Osteocyte (in vitro differentiated cells): Measurements from ENCODE around the gene DNAI7. TPM values are rescaled to one million over a fixed set of nuclear protein-coding genes. Genes with fewer than 3 reads are reported as not detected.
A peak's percentile ranks its signal among the peaks of the same experiment; 100 is the strongest.

Source experiments
- DNase-seq: peaks from one replicate; pipeline ENCODE4 v3.0.0; 2021; ENCODE audit warnings: mixed read lengths; ENCODE audit not compliant: unreplicated experiment; ENCODE audit errors: extremely low spot score
- H3K27ac Mint-ChIP-seq: one replicate; pipeline ENCODE4 v1.8.0; 2021; ENCODE audit warnings: mild to moderate bottlenecking, mixed read lengths; ENCODE audit not compliant: unreplicated experiment
- H3K27me3 Mint-ChIP-seq: one replicate; pipeline ENCODE4 v1.8.0; 2021; ENCODE audit warnings: mixed read lengths; ENCODE audit not compliant: unreplicated experiment
- H3K36me3 Mint-ChIP-seq: one replicate; pipeline ENCODE4 v1.8.0; 2021; ENCODE audit warnings: mixed read lengths; ENCODE audit not compliant: unreplicated experiment
- H3K4me1 Mint-ChIP-seq: one replicate; pipeline ENCODE4 v1.8.0; 2021; ENCODE audit warnings: mixed read lengths; ENCODE audit not compliant: unreplicated experiment
- H3K4me3 Mint-ChIP-seq: one replicate; pipeline ENCODE4 v1.8.0; 2021; ENCODE audit warnings: mild to moderate bottlenecking, moderate library complexity, mixed read lengths; ENCODE audit not compliant: unreplicated experiment
- H3K9me3 Mint-ChIP-seq: one replicate; pipeline ENCODE4 v1.8.0; 2021; ENCODE audit warnings: mixed read lengths; ENCODE audit not compliant: unreplicated experiment
- total RNA-seq: library from RNA; stranded (reverse); gene quantifications from 2 replicates; pipeline ENCODE4 v1.2.1, GENCODE V29; 2021
- TF ChIP-seq, protein P1 (sequence below): fragments of 200-600 bp; sonication (generic); IDR thresholded peaks from 2 replicates; pipeline ENCODE4 v1.5.0; 2021; ENCODE audit warnings: antibody characterized with exemption, mild to moderate bottlenecking, moderate library complexity

Gene DNAI7
- total RNA-seq, 1 donor from 2014 or later = 0.30 TPM

GRCh38 chr12:25207411-25207810 is 12.5 kb upstream of the DNAI7 start:
- TF ChIP-seq, protein P1, sequence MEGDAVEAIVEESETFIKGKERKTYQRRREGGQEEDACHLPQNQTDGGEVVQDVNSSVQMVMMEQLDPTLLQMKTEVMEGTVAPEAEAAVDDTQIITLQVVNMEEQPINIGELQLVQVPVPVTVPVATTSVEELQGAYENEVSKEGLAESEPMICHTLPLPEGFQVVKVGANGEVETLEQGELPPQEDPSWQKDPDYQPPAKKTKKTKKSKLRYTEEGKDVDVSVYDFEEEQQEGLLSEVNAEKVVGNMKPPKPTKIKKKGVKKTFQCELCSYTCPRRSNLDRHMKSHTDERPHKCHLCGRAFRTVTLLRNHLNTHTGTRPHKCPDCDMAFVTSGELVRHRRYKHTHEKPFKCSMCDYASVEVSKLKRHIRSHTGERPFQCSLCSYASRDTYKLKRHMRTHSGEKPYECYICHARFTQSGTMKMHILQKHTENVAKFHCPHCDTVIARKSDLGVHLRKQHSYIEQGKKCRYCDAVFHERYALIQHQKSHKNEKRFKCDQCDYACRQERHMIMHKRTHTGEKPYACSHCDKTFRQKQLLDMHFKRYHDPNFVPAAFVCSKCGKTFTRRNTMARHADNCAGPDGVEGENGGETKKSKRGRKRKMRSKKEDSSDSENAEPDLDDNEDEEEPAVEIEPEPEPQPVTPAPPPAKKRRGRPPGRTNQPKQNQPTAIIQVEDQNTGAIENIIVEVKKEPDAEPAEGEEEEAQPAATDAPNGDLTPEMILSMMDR = no peak
- no peaks in the 10 kb centered on the region for H3K4me1 Mint-ChIP-seq
- H3K27ac Mint-ChIP-seq = no peak overlapping the region
- DNase-seq = no peak
- no peaks in the 10 kb centered on the region for H3K27me3 Mint-ChIP-seq
- no peak overlapping the region for H3K4me3 Mint-ChIP-seq
- no peaks in the 10 kb centered on the region for H3K9me3 Mint-ChIP-seq
- peaks cover 9% of the 10 kb centered on the region for H3K36me3 Mint-ChIP-seq

- no peaks in the 10 kb centered on the region for H3K9me3 Mint-ChIP-seq
- H3K27ac Mint-ChIP-seq = no peak overlapping the region
- peaks cover 10% of the 10 kb centered on the region for H3K36me3 Mint-ChIP-seq
- TF ChIP-seq, protein P1 = no peak
- no peak overlapping the region for H3K4me3 Mint-ChIP-seq
- no peaks in the 10 kb centered on the region for H3K27me3 Mint-ChIP-seq
- no peak for DNase-seq
- H3K4me1 Mint-ChIP-seq = peaks cover 11% of the 10 kb centered on the region
These were observed 7.2 kb upstream of the DNAI7 start for GRCh38 chr12:25202137-25202536.

DNA sequence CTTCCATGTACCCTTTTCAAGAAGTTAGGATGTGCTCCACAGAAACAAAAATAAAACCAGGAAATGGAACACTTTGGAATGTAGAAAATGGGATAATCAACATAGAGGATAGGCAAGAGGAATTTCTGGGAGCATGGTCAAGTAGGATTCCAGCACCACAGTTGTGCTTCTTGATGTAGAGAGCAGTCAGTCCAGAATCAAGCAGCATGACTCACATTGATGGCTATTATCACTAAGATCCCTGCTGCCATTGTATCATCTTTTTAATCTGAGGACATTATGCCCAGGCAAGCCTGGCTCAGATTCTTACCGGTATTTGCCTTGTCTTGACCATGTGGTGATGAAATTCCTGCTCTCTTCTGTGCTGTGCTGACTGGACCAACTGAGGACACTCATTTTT is 5.7 kb upstream of the DNAI7 start:
- H3K36me3 Mint-ChIP-seq = peaks cover 7% of the 10 kb centered on the region
- no peak for DNase-seq
- H3K9me3 Mint-ChIP-seq = no peaks in the 10 kb centered on the region
- peak overlapping the region; percentile 5 for H3K27ac Mint-ChIP-seq
- H3K27me3 Mint-ChIP-seq = no peaks in the 10 kb centered on the region
- H3K4me1 Mint-ChIP-seq = peaks cover 21% of the 10 kb centered on the region
- TF ChIP-seq, protein P1 = no peak
- H3K4me3 Mint-ChIP-seq = no peak overlapping the region

DNA sequence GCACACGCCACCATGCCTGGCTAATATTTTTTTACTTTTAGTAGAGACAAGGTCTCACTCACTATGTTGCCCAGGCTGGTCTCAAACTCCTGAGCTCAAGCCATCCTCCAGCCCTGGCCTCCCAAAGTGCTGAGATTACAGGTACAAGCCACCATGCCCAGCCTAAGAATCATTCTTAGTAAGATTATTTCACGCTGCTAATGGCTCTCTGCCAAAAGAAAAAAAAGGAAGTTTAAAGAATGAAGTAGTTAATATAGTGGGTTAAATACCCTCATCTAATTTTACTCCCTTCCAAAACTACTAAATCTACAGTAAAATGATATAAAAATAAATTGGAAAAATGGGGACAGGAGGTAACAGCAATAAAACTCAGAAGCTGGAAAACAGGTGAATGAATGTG is 2.6 kb upstream of the DNAI7 start:
- TF ChIP-seq, protein P1 = no peak
- Mint-ChIP-seq H3K9me3 (no peaks in the 10 kb centered on the region), H3K27ac (no peak overlapping the region), H3K36me3 (peaks cover 5% of the 10 kb centered on the region), H3K4me3 (no peak overlapping the region), H3K4me1 (peaks cover 33% of the 10 kb centered on the region), H3K27me3 (no peaks in the 10 kb centered on the region)
- no peak for DNase-seq

DNA sequence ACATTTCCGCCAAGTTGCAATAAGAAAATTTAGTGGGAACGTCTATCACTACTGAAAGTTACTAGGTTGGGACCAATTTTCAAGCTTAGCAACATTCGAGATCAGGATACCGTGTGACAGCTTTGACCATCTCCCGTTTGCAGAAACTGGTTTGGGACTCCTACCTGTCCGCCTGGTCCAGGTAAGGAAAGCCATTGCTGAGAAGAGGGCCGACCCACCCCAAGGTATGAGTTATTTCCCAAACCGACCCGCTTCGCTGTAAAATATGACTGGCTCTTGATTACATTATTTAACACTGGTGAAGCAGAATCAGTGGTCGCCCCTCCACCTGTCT is 271 bp downstream of the DNAI7 start:
- H3K4me3 Mint-ChIP-seq = peak overlapping the region; percentile 95
- H3K9me3 Mint-ChIP-seq = no peaks in the 10 kb centered on the region
- peak overlapping the region; percentile 99 for H3K27ac Mint-ChIP-seq
- no peaks in the 10 kb centered on the region for H3K27me3 Mint-ChIP-seq
- TF ChIP-seq, protein P1 = no peak
- H3K36me3 Mint-ChIP-seq = peaks cover 2% of the 10 kb centered on the region
- no peak for DNase-seq
- peaks cover 25% of the 10 kb centered on the region for H3K4me1 Mint-ChIP-seq
